ENCODE results near the gene CCDC88A. TPM values are rescaled to one million over a fixed set of nuclear protein-coding genes. Genes with fewer than 3 reads are reported as not detected.
"Not testable (repeated sequence)": the region's sequence is repeated elsewhere in the genome, so short reads cannot be mapped to it uniquely, and the experiment has no call there.

Gene CCDC88A
- total and polyA plus RNA-seq, 2 experiments from 2014 or later = 40.6 to 64.1 TPM

- no peak overlapping the region for H3K27ac ChIP-seq
- H3K9me3 ChIP-seq (ENCODE audit: low read depth) = no peaks in the 10 kb centered on the region
- H3K4me3 ChIP-seq = no peak overlapping the region
- no peaks in the 10 kb centered on the region for H3K36me3 ChIP-seq
- H3K27me3 ChIP-seq = no peaks in the 10 kb centered on the region
- no peaks in the 10 kb centered on the region for H3K4me1 ChIP-seq (ENCODE audit: low read depth)
- no peak for DNase-seq (ENCODE audit: low read depth in 1 of 2, low spot score in 1 of 2)
- no peak for TF ChIP-seq CTCF (IDR thresholded peaks at IDR 0.05; ENCODE audit: low read depth, low read length)
Measured at GRCh38 chr2:55391155-55391554, 28.5 kb downstream of the CCDC88A start.

- not testable (repeated sequence) for H3K4me3 ChIP-seq; H3K27ac ChIP-seq; H3K9me3 ChIP-seq (ENCODE audit: low read depth); H3K4me1 ChIP-seq (ENCODE audit: low read depth); DNase-seq (ENCODE audit: low read depth in 1 of 2, low spot score in 1 of 2); H3K36me3 ChIP-seq; H3K27me3 ChIP-seq
Measured at GRCh38 chr2:55385516-55385915, 34.1 kb downstream of the CCDC88A start.

GRCh38 chr2:55384786-55385185 lies 34.9 kb downstream of the CCDC88A start:
- no peak overlapping the region for H3K27ac ChIP-seq
- DNase-seq (ENCODE audit: low read depth in 1 of 2, low spot score in 1 of 2) = no peak
- H3K9me3 ChIP-seq (ENCODE audit: low read depth) = no peaks in the 10 kb centered on the region
- no peaks in the 10 kb centered on the region for H3K4me1 ChIP-seq (ENCODE audit: low read depth)
- no peaks in the 10 kb centered on the region for H3K27me3 ChIP-seq
- no peaks in the 10 kb centered on the region for H3K36me3 ChIP-seq
- TF ChIP-seq CTCF (IDR thresholded peaks at IDR 0.05; ENCODE audit: low read depth, low read length) = no peak
- no peak overlapping the region for H3K4me3 ChIP-seq

GRCh38 chr2:55371376-55371775 lies 48.3 kb downstream of the CCDC88A start:
- peaks cover 4% of the 10 kb centered on the region for H3K36me3 ChIP-seq
- no peak overlapping the region for H3K4me3 ChIP-seq
- DNase-seq (ENCODE audit: low read depth in 1 of 2, low spot score in 1 of 2) = no peak
- no peaks in the 10 kb centered on the region for H3K9me3 ChIP-seq (ENCODE audit: low read depth)
- no peaks in the 10 kb centered on the region for H3K27me3 ChIP-seq
- H3K27ac ChIP-seq = no peak overlapping the region
- H3K4me1 ChIP-seq (ENCODE audit: low read depth) = no peaks in the 10 kb centered on the region
- TF ChIP-seq CTCF (IDR thresholded peaks at IDR 0.05; ENCODE audit: low read depth, low read length) = no peak

GRCh38 chr2:55370208-55370607 lies 49.4 kb downstream of the CCDC88A start:
- Histone ChIP-seq H3K36me3 (peaks cover 4% of the 10 kb centered on the region), H3K27ac (no peak overlapping the region), H3K4me1 (ENCODE audit: low read depth) (no peaks in the 10 kb centered on the region), H3K9me3 (ENCODE audit: low read depth) (no peaks in the 10 kb centered on the region), H3K4me3 (no peak overlapping the region), H3K27me3 (no peaks in the 10 kb centered on the region)
- no peak for TF ChIP-seq CTCF (IDR thresholded peaks at IDR 0.05; ENCODE audit: low read depth, low read length)
- DNase-seq (ENCODE audit: low read depth in 1 of 2, low spot score in 1 of 2) = no peak

GRCh38 chr2:55365303-55365702 lies 54.4 kb downstream of the CCDC88A start:
- Histone ChIP-seq H3K36me3 (peaks cover 5% of the 10 kb centered on the region), H3K4me1 (ENCODE audit: low read depth) (no peaks in the 10 kb centered on the region), H3K4me3 (no peak overlapping the region), H3K9me3 (ENCODE audit: low read depth) (no peaks in the 10 kb centered on the region), H3K27me3 (no peaks in the 10 kb centered on the region), H3K27ac (no peak overlapping the region)
- DNase-seq (ENCODE audit: low read depth in 1 of 2, low spot score in 1 of 2) = no peak
- no peak for TF ChIP-seq CTCF (IDR thresholded peaks at IDR 0.05; ENCODE audit: low read depth, low read length)
